ENCODE measurements around the gene TIAM2.

TIAM2 gene

GRCh38 chr6:155084431-155085123 lies 89.5 kb downstream of the TIAM2 start:
- Histone ChIP-seq H3K27ac (replicated peaks) (no peak overlapping the region), H3K4me3 (replicated peaks; ENCODE audit: insufficient read depth, low read length) (no peak overlapping the region), H3K27me3 (ENCODE audit: insufficient read depth, poor library complexity, severe bottlenecking) (peaks cover 2% of the 10 kb centered on the region)
- no peak for TF ChIP-seq CTCF (IDR thresholded peaks at IDR 0.05; ENCODE audit: insufficient read depth, low read length)
- no peak for TF ChIP-seq GABPA (IDR thresholded peaks at IDR 0.05; ENCODE audit: low read depth)
- no peak for TF ChIP-seq REST (IDR thresholded peaks at IDR 0.05; ENCODE audit: insufficient replicate concordance, low read depth)
- TF ChIP-seq SPI1 (IDR thresholded peaks at IDR 0.05; ENCODE audit: borderline replicate concordance, low read depth), result no peak
- TF ChIP-seq POLR2AphosphoS5 (IDR thresholded peaks at IDR 0.05; ENCODE audit: low read depth), result no peak
- DNase-seq (ENCODE audit: low read depth in 1 of 2, low spot score in 1 of 2), result no peak

GRCh38 chr6:155085582-155086257 lies 90.6 kb downstream of the TIAM2 start:
- H3K27ac ChIP-seq (replicated peaks), result no peak overlapping the region
- peaks cover 2% of the 10 kb centered on the region for H3K27me3 ChIP-seq (ENCODE audit: insufficient read depth, poor library complexity, severe bottlenecking)
- no peak overlapping the region for H3K4me3 ChIP-seq (replicated peaks; ENCODE audit: insufficient read depth, low read length)
- no peak for DNase-seq (ENCODE audit: low read depth in 1 of 2, low spot score in 1 of 2)
- TF ChIP-seq SPI1 (IDR thresholded peaks at IDR 0.05; ENCODE audit: borderline replicate concordance, low read depth) (no peak), POLR2AphosphoS5 (IDR thresholded peaks at IDR 0.05; ENCODE audit: low read depth) (no peak), REST (IDR thresholded peaks at IDR 0.05; ENCODE audit: insufficient replicate concordance, low read depth) (no peak), GABPA (IDR thresholded peaks at IDR 0.05; ENCODE audit: low read depth) (no peak)

- TF ChIP-seq REST (IDR thresholded peaks at IDR 0.05; ENCODE audit: insufficient replicate concordance, low read depth) (no peak), CTCF (IDR thresholded peaks at IDR 0.05; ENCODE audit: insufficient read depth, low read length) (no peak), SPI1 (IDR thresholded peaks at IDR 0.05; ENCODE audit: borderline replicate concordance, low read depth) (no peak), POLR2AphosphoS5 (IDR thresholded peaks at IDR 0.05; ENCODE audit: low read depth) (no peak), GABPA (IDR thresholded peaks at IDR 0.05; ENCODE audit: low read depth) (no peak)
These were observed 93.7 kb downstream of the TIAM2 start for GRCh38 chr6:155088856-155089255.

More at GRCh38 chr6:155088856-155089255, 93.7 kb downstream of the TIAM2 start:
- DNase-seq (ENCODE audit: low read depth in 1 of 2, low spot score in 1 of 2), result no peak
- H3K27ac ChIP-seq (replicated peaks), result no peak overlapping the region
- H3K27me3 ChIP-seq (ENCODE audit: insufficient read depth, poor library complexity, severe bottlenecking), result peaks cover 2% of the 10 kb centered on the region
- no peak overlapping the region for H3K4me3 ChIP-seq (replicated peaks; ENCODE audit: insufficient read depth, low read length)
